Testis (tissue), 2 donors: ENCODE measurements around the gene TMEM117.
"Not testable (repeated sequence)": the region's sequence is repeated elsewhere in the genome, so short reads cannot be mapped to it uniquely, and the experiment has no call there.

Experiments used
- POLR2A ChIP-seq: fragments of 450-650 bp; IDR thresholded peaks from one replicate; pipeline ENCODE4 v1.6.1; 2017; ENCODE audit warnings: antibody characterized with exemption, mild to moderate bottlenecking, moderate library complexity
- TF ChIP-seq, protein P1 (sequence below), 3 experiments: fragments of 450-650 bp in 2 of 3; fragments of 200-600 bp in 1 of 3; sonication (generic) in 1 of 3; IDR thresholded peaks; one replicate each; pipeline ENCODE4 v1.5.1; 2016 to 2019; ENCODE audit warnings: antibody characterized with exemption in 3 of 3, mild to moderate bottlenecking in 2 of 3, moderate library complexity in 1 of 3

DNA sequence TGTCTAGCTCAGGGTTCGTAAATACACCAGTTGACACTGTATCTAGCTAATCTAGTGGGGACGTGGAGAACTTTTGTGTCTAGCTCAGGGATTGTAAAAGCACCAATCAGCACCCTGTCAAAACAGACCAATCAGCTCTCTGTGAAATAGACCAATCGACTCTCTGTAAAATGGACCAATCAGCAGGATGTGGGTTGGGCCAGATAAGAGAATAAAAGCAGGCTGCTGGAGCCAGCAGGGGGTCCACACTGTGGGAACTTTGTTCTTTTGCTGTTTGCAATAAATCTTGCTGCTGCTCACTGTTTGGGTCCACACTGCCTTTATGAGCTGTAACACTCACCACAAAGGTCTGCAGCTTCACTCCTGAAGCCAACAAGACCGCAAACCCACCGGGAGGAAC lies 28.7 kb downstream of the TMEM117 start:
- TF ChIP-seq, protein P1, sequence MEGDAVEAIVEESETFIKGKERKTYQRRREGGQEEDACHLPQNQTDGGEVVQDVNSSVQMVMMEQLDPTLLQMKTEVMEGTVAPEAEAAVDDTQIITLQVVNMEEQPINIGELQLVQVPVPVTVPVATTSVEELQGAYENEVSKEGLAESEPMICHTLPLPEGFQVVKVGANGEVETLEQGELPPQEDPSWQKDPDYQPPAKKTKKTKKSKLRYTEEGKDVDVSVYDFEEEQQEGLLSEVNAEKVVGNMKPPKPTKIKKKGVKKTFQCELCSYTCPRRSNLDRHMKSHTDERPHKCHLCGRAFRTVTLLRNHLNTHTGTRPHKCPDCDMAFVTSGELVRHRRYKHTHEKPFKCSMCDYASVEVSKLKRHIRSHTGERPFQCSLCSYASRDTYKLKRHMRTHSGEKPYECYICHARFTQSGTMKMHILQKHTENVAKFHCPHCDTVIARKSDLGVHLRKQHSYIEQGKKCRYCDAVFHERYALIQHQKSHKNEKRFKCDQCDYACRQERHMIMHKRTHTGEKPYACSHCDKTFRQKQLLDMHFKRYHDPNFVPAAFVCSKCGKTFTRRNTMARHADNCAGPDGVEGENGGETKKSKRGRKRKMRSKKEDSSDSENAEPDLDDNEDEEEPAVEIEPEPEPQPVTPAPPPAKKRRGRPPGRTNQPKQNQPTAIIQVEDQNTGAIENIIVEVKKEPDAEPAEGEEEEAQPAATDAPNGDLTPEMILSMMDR (IDR thresholded peaks at IDR 0.05), result not testable (repeated sequence)
- TF ChIP-seq POLR2A, result not testable (repeated sequence)
